NCI-H1694 treated with DMSO at 0.1 percent for 48 hours (cell line): ENCODE data around the gene MPPED1.
A peak's percentile ranks its signal among the peaks of the same experiment; 100 is the strongest.

Experiments
- DNase-seq: peaks from one replicate; lab custom pipeline; 2025; lab: John Stamatoyannopoulos, UW

MPPED1 gene, protein sequence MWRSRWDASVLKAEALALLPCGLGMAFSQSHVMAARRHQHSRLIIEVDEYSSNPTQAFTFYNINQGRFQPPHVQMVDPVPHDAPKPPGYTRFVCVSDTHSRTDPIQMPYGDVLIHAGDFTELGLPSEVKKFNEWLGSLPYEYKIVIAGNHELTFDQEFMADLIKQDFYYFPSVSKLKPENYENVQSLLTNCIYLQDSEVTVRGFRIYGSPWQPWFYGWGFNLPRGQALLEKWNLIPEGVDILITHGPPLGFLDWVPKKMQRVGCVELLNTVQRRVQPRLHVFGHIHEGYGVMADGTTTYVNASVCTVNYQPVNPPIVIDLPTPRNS

GRCh38 chr22:43411869-43412807 is at the start of gene MPPED1:
Gene MPPED1 (plus strand): TSS chr22:43412014. CDS start chr22:43424986, 12,972 bp downstream.
- DNase-seq: no peak

DNA sequence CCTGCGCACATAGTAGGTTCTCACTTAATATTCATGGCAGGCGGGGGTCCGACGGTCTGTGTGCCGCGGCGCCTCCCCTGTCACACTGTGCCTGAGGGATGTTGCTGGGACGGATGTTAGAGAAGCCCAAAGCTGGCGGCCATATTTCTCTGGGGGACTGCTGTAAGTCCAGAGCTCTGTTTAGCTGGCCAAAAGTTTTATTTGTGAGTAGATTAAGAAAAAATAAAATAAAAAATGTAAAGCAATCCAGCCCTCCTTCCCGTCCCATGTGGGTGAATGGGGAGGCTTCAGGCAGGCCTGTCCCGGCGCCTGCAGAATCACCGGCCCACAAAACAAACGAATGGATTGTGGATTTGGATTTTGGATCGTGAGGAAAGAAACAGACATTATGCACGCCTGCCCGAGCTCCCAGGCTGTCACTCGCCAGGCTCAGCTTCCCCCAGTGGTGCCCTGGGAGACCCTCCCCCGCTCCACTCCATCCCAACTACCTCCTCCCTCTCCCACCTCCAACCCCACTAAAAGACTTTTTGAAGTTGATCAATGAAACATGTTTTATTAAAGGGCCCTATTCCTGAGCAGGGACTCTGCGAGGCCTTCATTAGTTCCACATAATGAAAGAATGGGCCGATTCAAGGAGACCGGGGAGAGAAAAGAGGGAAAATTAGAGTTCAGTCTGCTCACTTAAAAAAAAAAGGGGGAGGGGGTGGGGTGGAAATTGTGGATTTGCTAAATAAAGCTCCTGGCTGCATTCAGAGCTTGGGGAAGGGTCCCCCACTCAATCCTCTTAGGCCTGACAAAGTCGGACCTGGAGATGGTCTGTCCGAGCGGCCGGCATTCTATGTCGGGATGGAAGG is 48.3 kb upstream of the MPPED1 start:
- DNase-seq: no peak

GRCh38 chr22:43364169-43364435 is 47.7 kb upstream of the MPPED1 start:
- no peak for DNase-seq

- no peak for DNase-seq
Observed at GRCh38 chr22:43365715-43366440, 45.9 kb upstream of the MPPED1 start.

- no peak for DNase-seq
Observed at GRCh38 chr22:43370036-43370435, 41.8 kb upstream of the MPPED1 start.

DNA sequence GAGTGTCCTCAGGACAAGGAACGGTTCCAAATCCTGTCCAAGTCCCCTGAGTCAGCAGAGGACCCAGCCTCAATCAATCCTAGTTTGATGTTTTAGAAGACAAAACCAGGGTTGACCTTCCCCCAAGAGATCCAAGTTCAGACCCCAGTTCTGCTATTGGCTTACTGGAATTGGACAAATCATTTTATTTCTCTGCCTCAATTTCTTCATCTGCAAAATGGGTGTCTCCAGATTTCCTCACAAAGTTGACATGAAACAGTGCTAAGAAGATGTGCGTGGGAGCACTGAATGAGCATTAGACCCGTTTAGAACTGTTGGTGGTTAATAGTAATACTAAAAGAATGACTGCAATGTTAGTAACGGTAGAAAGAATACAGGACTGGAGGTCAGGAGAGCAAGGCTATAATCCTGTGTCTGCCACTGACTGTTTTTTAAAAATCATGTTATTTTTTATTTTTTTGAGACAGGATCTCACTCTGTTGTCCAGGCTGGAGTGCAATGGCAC is 35.8 kb upstream of the MPPED1 start:
- DNase-seq: no peak

DNA sequence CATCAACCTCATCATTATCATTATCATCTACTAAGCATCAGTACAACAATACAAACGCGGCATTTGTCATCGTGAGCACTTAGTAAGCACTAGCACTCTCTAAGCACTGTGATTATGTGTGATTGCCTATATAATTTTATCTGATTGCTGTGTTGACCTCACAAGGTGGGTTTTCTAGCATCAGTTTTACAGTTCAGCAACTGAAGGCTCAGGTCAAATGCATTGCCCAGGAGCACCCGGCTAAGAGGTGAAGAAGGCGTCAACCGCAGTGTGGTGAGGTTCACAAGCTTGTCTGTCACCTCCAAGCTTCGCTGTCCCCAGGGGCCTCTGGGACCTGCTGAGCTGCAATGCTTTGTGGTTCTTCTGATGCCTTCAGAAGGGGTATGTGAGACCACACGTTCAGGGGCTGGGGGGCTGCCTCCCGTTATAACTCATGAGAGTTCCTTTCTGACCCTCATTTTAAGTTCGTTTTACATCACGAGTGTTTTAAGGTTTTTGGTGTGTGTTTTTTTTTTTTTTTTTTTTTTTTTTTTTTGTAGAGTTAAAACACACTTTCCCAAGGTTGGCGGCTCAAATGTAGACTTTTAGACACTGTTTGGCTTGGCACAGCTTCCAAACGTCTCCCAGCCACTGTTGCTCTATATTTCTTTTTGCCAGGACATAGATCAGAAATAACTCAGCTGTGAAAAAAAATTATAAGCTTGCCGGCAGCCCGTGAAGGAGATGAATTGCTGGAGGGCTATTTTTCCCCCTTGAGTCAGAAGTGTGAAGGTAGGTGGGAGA is 34.9 kb upstream of the MPPED1 start:
- no peak for DNase-seq

- no peak for DNase-seq
Observed at GRCh38 chr22:43377548-43377895, 34.3 kb upstream of the MPPED1 start.

- no peak for DNase-seq
Observed at GRCh38 chr22:43377896-43378704, 33.7 kb upstream of the MPPED1 start.

- DNase-seq: no peak
Observed at GRCh38 chr22:43381693-43382092, 30.1 kb upstream of the MPPED1 start.

- DNase-seq: no peak
Observed at GRCh38 chr22:43384863-43385262, 27.0 kb upstream of the MPPED1 start.

DNA sequence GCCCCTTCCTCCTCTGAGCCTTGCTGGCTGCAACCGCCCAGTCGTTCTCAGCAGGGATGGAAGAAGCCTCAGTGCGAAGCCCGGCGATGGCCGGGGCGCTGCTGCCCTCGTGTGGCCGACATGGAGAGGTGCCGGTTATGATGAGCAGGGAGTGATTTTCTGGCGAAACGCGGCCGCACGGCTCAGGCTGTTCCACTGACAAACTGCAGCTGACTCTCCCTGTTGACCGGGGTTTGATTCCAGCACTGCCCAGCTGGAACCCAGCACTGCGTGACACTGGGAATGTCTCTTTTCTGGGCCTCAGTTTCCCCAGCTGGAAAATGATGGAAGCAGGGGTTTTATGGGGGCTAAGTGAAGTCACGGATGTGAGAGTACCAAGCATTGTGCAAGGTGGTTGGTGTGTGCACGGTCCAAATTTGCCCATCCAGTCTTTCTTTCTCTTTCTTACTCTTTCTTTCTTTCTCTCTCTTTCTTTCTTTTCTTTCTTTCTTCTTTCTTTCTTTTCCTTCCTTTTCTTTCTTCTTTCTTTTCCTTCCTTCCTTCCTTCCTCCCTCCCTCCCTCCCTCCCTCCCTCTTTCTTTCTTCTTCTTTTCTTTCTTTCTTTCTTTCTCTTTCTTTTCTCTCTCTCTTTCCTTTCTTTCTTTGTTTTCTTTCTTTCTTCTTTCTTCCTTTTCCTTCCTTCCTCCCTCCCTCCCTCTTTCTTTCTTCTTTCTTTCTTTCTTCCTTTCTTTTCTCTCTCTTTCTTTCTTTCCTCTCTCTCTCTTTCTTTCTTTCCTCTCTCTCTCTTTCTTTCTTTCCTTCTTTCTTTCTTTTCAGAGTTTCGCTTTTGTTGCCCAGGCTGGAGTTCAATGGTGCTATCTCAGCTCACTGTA is 25.8 kb upstream of the MPPED1 start:
- peak; percentile 74 for DNase-seq

GRCh38 chr22:43387815-43388214 is 24.0 kb upstream of the MPPED1 start:
- no peak for DNase-seq

- peak; percentile 56 for DNase-seq
Observed at GRCh38 chr22:43388420-43388851, 23.4 kb upstream of the MPPED1 start.

DNA sequence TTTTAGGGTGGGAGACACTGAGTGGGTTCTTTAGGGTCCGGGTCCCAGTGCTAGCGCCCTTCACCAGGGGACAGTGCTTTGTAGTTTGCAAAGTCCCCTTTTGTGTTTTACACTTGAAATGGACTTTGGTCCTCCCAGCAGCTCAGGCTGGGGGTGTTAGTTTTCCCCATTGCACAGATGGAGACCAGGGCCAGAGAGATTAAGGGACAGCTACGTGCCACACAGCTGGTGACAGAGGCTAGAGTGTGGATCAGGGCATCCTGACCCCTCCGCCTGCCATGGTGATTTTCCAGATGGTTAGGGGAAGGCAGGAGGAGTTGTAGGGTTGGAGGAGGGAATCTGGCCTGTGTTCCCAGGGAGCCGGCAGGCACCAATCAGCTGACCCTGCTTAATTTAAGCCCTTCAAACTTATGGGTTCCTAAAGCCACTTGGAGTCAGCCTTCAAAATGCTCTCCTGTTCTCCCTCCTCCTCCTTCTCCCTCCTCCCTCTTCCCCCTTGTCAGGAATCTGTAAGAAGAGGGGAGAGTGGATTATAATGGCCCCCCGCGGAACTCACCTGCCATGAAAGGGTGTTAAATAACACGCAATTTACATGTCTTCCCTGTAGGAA is 22.5 kb upstream of the MPPED1 start:
- DNase-seq: no peak

DNA sequence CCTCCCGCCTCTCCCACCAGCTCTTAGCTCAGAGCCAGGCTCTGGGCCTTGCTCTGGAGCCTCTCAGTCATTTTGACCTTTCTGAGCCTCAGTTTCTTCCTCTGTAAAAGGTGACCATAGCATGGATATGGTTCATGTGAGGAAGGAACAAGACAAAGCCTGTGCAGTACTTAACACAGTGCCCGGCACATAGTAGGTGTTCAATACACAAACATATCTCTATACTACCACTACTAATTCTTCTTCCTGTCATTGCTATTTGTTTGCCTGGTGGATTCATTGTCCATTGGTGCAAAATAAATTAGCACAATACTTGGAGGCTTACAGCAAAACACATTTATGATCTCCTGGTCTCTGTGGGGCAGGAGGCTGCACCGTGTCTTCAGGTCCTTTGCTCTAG is 21.6 kb upstream of the MPPED1 start:
- no peak for DNase-seq

DNA sequence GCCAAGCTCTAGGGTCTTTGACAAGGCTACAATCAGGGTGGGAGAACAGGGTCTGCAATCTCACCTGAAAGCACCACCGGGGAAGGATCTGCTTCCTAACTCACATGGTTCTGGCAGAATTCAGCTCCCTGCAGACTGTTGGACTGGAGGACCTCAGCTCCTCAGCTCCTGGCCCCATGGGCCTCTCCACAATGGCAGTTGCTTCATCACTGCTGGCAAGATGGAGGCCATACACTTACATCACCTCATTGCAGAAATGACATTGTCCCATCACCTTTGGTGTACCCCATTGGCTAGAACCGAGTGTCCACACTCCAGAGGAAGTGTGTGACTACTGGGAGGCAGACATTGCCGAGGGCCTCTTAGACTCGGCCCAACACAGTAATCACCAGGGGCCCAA is 20.9 kb upstream of the MPPED1 start:
- no peak for DNase-seq

- no peak for DNase-seq
Observed at GRCh38 chr22:43391306-43391705, 20.5 kb upstream of the MPPED1 start.
